GM19397 (cell line): Measurements from ENCODE around the gene GPR45.

Experiments used
- ATAC-seq: cut with Tn5 transposase; IDR thresholded peaks from one replicate; pipeline ENCODE4 v1.9.1; 2021; ENCODE audit warnings: mild to moderate bottlenecking, moderate library complexity; ENCODE audit not compliant: unreplicated experiment

Gene GPR45

DNA sequence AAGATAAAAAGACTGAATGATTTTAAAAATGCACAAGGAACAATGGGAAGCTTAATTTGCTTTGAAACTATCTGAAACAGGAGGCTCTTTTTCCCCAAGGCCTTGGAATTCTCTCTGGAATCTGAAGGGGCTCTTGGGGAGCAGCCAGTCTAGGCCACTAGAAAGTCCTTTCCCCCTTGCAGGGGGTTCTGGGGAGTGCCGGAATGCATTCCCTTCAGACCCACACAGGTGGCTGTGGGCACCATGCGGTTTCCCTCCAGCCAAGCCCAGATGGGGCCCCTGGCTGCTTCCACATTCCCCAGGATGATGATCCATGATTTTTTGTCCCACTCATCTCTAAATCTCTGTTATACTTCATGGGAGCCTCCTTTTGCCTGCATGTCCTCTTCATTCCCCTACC lies 10.7 kb downstream of the GPR45 start:
- ATAC-seq: no peak

- no peak for ATAC-seq
These were observed 13.1 kb downstream of the GPR45 start for GRCh38 chr2:105254531-105255210.

GRCh38 chr2:105255979-105256378 lies 14.4 kb downstream of the GPR45 start:
- ATAC-seq: no peak

- ATAC-seq: no peak
These were observed 15.0 kb downstream of the GPR45 start for GRCh38 chr2:105256431-105257047.

DNA sequence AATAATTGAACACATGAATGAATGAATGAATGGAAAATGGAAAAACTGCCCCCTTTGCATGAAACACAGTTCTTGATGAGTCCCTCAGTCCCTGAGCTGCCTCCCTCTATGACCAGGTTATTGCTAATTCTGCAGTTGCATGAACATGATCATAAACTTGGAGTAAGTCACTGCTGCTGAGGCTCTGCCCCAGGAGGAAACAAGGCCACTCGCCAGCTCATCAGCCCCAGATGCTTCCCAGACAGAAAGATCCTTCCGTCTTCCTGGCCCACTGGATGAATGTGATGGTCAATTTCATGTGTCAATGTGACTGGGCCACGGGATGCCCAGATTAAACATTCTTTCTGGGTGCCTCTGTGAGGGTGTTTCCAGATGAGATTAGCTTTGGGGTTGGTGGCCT lies 16.4 kb downstream of the GPR45 start:
- ATAC-seq: no peak

DNA sequence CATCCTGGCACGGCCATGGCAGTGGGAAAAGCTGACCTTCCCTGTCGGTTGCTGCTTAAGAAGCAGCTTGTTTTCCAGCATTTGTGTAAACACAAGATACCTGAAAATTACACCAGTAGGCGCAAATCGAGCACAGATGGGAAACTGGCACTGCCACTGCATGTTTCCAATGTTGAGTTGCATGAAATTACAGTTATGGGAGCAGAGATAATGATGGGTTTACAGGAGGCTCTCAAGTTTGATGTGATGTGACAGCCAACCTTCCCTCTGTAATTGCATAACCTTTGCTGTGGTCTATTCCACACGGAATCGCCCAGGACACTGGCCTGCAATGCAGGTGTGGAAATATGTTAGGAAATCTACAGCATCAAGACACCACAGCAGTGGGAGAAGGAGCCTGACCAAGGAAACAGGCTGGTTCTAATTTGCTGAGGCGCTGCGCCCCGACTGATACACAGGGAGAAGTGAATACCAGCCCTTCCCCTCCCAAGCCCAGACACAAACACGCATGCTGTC lies 17.4 kb downstream of the GPR45 start:
- no peak for ATAC-seq

DNA sequence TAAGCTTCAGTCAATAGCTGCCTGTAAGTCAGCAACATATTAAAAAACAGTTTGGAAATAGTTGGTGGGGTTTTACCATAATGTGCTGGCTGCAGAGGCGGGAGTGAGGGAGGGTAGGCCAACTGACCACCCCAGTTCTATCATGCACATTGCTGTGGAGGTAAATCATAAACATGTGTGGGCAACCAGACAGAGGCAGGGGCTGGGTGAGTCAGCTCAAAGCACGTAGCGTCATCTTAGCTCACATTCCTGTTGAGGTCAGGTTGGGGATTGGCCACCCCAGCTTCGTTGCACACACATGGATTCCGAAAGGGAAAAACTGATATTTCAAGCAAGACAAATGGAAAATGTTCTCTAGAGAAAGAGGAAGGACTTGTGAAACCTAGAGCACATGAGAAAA lies 19.5 kb downstream of the GPR45 start:
- no peak for ATAC-seq

GRCh38 chr2:105262651-105263091 lies 21.1 kb downstream of the GPR45 start:
- ATAC-seq: no peak

DNA sequence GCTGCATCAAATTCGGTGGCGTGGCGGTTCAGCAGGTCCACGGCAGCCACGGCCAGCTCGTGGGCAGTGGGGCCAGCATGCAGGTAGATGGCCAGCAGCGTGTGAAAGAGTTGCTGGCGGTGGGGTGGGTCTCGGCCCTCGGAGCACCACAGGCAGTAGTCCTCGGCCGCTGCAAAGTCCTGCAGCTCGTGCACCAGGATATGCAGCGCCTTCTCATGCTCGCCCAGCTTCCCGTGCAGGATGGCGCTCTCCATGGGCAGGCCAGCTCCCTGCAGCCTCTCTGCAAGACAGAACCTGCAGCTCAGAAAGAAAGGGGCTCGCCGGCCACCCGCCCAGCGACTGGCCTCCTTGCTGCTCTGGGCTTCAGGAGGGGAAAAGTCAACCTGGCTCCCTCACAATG lies 27.9 kb downstream of the GPR45 start:
- no peak for ATAC-seq

- ATAC-seq: no peak
These were observed 30.0 kb downstream of the GPR45 start for GRCh38 chr2:105271393-105272045.

DNA sequence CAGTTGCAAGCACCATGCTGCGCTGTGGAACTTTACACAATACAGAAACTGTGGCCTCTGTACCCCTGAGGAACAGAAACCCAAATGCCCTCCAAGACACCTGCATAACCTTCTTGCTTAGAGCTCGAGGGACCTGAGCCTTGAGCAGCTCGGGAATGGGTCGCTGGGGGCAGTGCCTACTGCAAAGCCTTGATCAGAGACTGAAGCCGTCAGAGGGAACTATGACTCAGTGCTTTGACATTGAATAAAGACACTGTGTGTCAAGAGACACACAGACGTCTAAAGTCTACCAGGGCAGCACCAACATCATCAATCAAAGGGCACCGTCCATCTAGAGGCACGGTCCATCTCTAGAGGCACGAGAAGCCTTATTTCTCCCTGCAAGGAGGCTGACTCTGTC lies 30.6 kb downstream of the GPR45 start:
- ATAC-seq: no peak

DNA sequence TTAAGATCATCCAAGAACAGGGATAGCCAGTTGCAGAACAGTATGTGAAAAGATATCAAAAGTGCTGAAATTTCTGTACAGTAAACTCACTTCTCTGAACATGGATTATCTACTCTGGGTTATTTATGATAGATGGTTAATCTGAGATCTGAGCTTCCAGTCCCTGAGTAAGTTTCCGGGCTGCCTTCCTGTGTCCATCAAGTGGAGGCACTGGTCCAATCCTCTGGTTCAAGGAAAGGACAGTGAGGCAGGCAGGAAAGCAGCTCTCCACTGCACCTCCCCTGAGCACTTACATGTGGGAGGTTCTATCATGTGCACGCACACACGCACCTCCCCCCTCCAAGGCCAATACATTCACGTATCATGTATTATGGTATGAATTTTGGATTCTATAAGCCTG lies 32.5 kb downstream of the GPR45 start:
- no peak for ATAC-seq

GRCh38 chr2:105278654-105279053 lies 37.1 kb downstream of the GPR45 start:
- no peak for ATAC-seq

DNA sequence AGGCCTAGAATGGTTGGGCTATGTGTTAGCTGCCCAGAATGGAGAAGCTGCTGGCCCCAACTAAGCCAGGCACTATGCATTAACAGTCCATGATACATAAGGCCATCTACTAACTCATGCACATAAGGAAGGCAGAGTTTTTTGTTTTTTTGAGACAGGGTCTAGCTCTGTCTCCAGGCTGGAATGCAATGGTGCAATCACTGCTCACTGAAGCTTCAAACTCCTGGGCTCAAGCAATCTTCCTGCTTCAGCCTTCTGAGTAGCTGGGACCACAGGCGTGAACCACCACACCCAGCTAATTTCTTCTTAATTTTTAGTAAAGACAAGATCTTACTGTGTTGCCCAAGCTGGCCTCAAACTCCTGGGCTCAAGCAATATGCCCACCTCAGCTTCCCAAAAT lies 37.6 kb downstream of the GPR45 start:
- no peak for ATAC-seq

- ATAC-seq: no peak
These were observed 38.7 kb downstream of the GPR45 start for GRCh38 chr2:105280281-105280680.

DNA sequence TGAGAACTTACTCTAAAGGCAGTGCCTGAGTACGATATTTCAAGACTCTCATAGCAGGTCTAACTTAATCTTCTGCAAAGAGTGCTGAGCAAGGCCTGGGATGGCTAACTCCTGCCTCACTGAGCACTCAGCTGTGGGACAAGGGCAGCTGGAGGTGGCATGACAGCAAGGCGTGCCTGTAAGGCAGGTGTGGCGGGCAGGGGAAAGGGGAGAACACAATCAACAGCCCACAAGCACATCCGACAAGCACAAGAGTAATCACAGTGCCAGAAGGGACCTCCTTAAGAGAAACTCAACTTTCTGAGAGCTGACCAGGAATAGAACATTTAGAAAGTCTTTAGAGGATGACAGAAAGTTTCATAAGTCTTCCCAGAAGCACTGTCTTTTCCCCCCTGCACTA lies 42.0 kb downstream of the GPR45 start:
- no peak for ATAC-seq

DNA sequence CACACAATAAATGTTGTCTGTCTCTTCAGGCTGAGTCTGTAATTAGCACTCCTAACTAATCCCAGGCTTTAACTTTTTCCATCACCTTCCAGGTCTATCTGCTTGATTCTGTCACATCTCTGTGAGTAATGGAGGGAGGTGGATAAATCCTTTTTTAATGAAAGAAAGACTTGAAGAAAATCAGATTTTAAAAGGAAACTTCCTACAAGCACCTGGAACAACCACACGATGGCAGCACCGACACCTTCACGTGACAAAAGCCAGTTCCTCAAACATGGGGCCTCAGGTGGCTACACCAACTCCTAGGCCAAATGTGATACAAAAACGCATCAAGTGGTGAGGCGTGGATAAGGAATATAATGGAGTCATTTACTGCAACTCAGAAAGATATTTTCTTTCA lies 46.1 kb downstream of the GPR45 start:
- ATAC-seq: no peak

GRCh38 chr2:105288133-105288532 lies 46.6 kb downstream of the GPR45 start:
- no peak for ATAC-seq

DNA sequence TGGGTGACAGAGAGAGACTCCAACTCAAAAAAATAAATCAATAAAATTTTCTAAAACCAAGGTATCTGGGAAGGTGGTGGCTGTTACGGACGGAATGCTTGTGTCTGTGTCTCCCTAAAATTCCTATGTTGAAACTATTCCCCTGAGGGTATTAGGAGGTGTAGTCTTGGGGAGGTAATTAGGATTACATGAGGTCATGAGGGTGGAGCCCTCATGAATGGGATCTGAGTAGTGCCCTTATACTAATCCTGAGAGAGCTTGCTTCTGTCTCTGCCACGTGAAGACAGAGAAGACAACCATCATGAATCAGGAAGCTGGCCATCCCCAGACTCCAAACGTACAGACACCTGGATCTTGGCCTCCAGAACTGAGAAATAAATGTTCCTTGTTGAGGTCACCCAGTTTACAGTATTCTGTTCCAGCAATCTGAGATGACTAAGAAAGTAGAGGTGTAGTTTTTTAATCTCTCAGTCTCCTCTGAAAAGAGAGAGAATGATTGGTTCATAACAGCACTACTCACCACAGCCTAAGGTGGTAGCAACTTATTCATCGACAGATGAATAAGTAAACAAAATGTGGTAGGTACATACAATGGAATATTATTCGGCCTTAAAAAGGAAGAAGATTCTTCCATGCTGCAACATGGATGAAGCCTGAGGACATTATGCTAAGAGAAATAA lies 49.6 kb downstream of the GPR45 start:
- ATAC-seq: no peak

- ATAC-seq: no peak
These were observed 50.4 kb downstream of the GPR45 start for GRCh38 chr2:105291981-105292380.
